OCI-LY1 (cell line): ENCODE measurements around the gene NEUROG2.

Experiments
- H2AFZ ChIP-seq: fragments of 200-600 bp; sonication (generic), shearing (Covaris generic); 2 replicates; pipeline ENCODE4 v1.6.0; 2014; ENCODE audit warnings: antibody characterized with exemption, mild to moderate bottlenecking, low read length
- H3F3A ChIP-seq: fragments of 200-600 bp; sonication (generic), shearing (Covaris generic); 2 replicates; pipeline ENCODE4 v1.6.0; 2014; ENCODE audit warnings: mild to moderate bottlenecking, antibody characterized with exemption, low read length, moderate library complexity; ENCODE audit not compliant: insufficient read depth
- H3K27ac ChIP-seq: fragments of 200-600 bp; sonication (generic); 2 replicates; pipeline ENCODE4 v1.5.1; 2014; ENCODE audit warnings: low read length, mixed run types, mild to moderate bottlenecking, low read depth; ENCODE audit not compliant: poor library complexity, severe bottlenecking
- H3K27me3 ChIP-seq: fragments of 200-600 bp; sonication (generic); 2 replicates; pipeline ENCODE4 v1.6.0; 2014; ENCODE audit warnings: antibody characterized with exemption, mild to moderate bottlenecking, low read length, moderate library complexity; ENCODE audit not compliant: insufficient read depth
- H3K36me3 ChIP-seq: fragments of 200-600 bp; sonication (generic); 2 replicates; pipeline ENCODE4 v1.6.1; 2014; ENCODE audit warnings: mild to moderate bottlenecking, antibody characterized with exemption, low read length, moderate library complexity, mixed read lengths; ENCODE audit not compliant: insufficient read depth
- H3K4me1 ChIP-seq: fragments of 200-600 bp; sonication (generic); 2 replicates; pipeline ENCODE4 v1.5.1; 2014; ENCODE audit warnings: mild to moderate bottlenecking, low read length, moderate library complexity; ENCODE audit not compliant: insufficient read depth, severe bottlenecking
- H3K4me2 ChIP-seq: fragments of 200-600 bp; sonication (generic), shearing (Covaris generic); 2 replicates; pipeline ENCODE4 v1.6.1; 2014; ENCODE audit warnings: low read length
- H3K4me3 ChIP-seq: fragments of 200-600 bp; sonication (generic); 2 replicates; pipeline ENCODE4 v1.5.1; 2014; ENCODE audit warnings: low read length, low read depth, mild to moderate bottlenecking, mixed read lengths; ENCODE audit not compliant: poor library complexity, severe bottlenecking
- H3K79me2 ChIP-seq: fragments of 200-600 bp; shearing (Covaris generic); 2 replicates; pipeline ENCODE4 v1.6.1; 2016; ENCODE audit warnings: mixed run types, low read length, mixed read lengths; ENCODE audit not compliant: insufficient read depth
- H3K9ac ChIP-seq: fragments of 200-600 bp; sonication (generic), shearing (Covaris generic); 2 replicates; pipeline ENCODE4 v1.6.1; 2014; ENCODE audit warnings: mild to moderate bottlenecking, low read length, mixed read lengths
- H3K9me2 ChIP-seq: fragments of 200-600 bp; sonication (generic), shearing (Covaris generic); 2 replicates; pipeline ENCODE4 v1.6.1; 2014; ENCODE audit warnings: low read depth, mild to moderate bottlenecking, low read length, mixed read lengths
- H3K9me3 ChIP-seq: fragments of 200-600 bp; shearing (Covaris generic); 2 replicates; pipeline ENCODE4 v1.6.1; 2014; ENCODE audit warnings: low read length, mixed read lengths
- H4K20me1 ChIP-seq: fragments of 200-600 bp; sonication (generic), shearing (Covaris generic); 2 replicates; pipeline ENCODE4 v1.6.0; 2016; ENCODE audit warnings: mild to moderate bottlenecking, low read length; ENCODE audit not compliant: insufficient read depth
- CTCF ChIP-seq: fragments of 200-600 bp; sonication (generic), shearing (Covaris generic); IDR thresholded peaks from 2 replicates; pipeline ENCODE4 v1.5.1; 2017; ENCODE audit warnings: mild to moderate bottlenecking, antibody characterized with exemption, low read length, moderate library complexity, mixed read lengths
- EZH2 ChIP-seq: fragments of 200-600 bp; sonication (generic), shearing (Covaris generic); IDR thresholded peaks from 2 replicates; pipeline ENCODE4 v1.8.0; 2017; ENCODE audit warnings: borderline replicate concordance, mixed run types, mild to moderate bottlenecking, antibody characterized with exemption, low read length, moderate library complexity, mixed read lengths

The NEUROG2 gene

GRCh38 chr4:112516471-112517066 lies 589 bp upstream of the NEUROG2 start:
- H2AFZ ChIP-seq, result no peak overlapping the region
- H3K4me3 ChIP-seq, result peak overlapping the region; percentile 63

GRCh38 chr4:112515198-112516065 lies 548 bp downstream of the NEUROG2 start:
- H3K4me3 ChIP-seq, result peak overlapping the region; percentile 63
- H3F3A ChIP-seq, result no peaks in the 10 kb centered on the region
- no peak overlapping the region for H3K27ac ChIP-seq
- H4K20me1 ChIP-seq, result no peaks in the 10 kb centered on the region
- H2AFZ ChIP-seq, result no peak overlapping the region
- H3K4me2 ChIP-seq, result peak overlapping the region; percentile 90
- no peaks in the 10 kb centered on the region for H3K36me3 ChIP-seq
- H3K9ac ChIP-seq, result no peak overlapping the region; the same call in 1 of the 2 replicates
- no peaks in the 10 kb centered on the region for H3K9me2 ChIP-seq
- H3K9me3 ChIP-seq, result no peaks in the 10 kb centered on the region
- TF ChIP-seq EZH2 (no peak), CTCF (no peak)
- H3K27me3 ChIP-seq, result peaks cover 8% of the 10 kb centered on the region; the same call in 1 of the 2 replicates
- H3K4me1 ChIP-seq, result peaks cover 31% of the 10 kb centered on the region
- H3K79me2 ChIP-seq, result no peaks in the 10 kb centered on the region

More at GRCh38 chr4:112516471-112517066, 589 bp upstream of the NEUROG2 start:
- Histone ChIP-seq H3K9ac (no peak overlapping the region), H4K20me1 (no peaks in the 10 kb centered on the region), H3K79me2 (no peaks in the 10 kb centered on the region), H3K9me2 (no peaks in the 10 kb centered on the region), H3K4me1 (peaks cover 31% of the 10 kb centered on the region), H3K9me3 (no peaks in the 10 kb centered on the region), H3K36me3 (no peaks in the 10 kb centered on the region), H3K27me3 (peaks cover 8% of the 10 kb centered on the region; the same call in 1 of the 2 replicates), H3F3A (no peaks in the 10 kb centered on the region), H3K27ac (no peak overlapping the region), H3K4me2 (peak overlapping the region; percentile 90)
- no peak for TF ChIP-seq CTCF
- no peak for TF ChIP-seq EZH2

- no peak overlapping the region for H2AFZ ChIP-seq
- H3K9ac ChIP-seq, result no peak overlapping the region
- H3K9me3 ChIP-seq, result no peaks in the 10 kb centered on the region
- peak overlapping the region; percentile 63 for H3K4me3 ChIP-seq
- no peaks in the 10 kb centered on the region for H3F3A ChIP-seq
- no peak overlapping the region for H3K27ac ChIP-seq
- no peak for TF ChIP-seq EZH2
- peak; percentile 31; the same call in 1 of the 2 replicates for TF ChIP-seq CTCF
- no peaks in the 10 kb centered on the region for H3K79me2 ChIP-seq
- H3K4me1 ChIP-seq, result peaks cover 34% of the 10 kb centered on the region
- peaks cover 8% of the 10 kb centered on the region; the same call in 1 of the 2 replicates for H3K27me3 ChIP-seq
- no peaks in the 10 kb centered on the region for H4K20me1 ChIP-seq
- H3K9me2 ChIP-seq, result no peaks in the 10 kb centered on the region
- no peaks in the 10 kb centered on the region for H3K36me3 ChIP-seq
- H3K4me2 ChIP-seq, result peak overlapping the region; percentile 90
Observed at GRCh38 chr4:112514647-112515197, 1.3 kb downstream of the NEUROG2 start.
